Astrocyte of the cerebellum (primary cell): ENCODE results near the gene AMDHD2.

Experiments
- DNase-seq: peaks from one replicate; pipeline ENCODE4 v3.0.0-alpha.2; 2011; ENCODE audit warnings: low read depth
- H3K4me3 ChIP-seq: 2 replicates; pipeline ENCODE4 v1.5.1; 2011; ENCODE audit warnings: mild to moderate bottlenecking, low read depth, low read length, moderate library complexity
- CTCF ChIP-seq: IDR thresholded peaks from 2 replicates; pipeline ENCODE4 v1.5.1; 2012; ENCODE audit warnings: low read length, low read depth, moderate library complexity, mild to moderate bottlenecking; ENCODE audit errors: missing control alignments
- in situ Hi-C: cut with HindIII; loops from 2 replicates; pipeline ENCODE4 v1.10.0; 2017; ENCODE audit warnings: low sequenced_read_pairs

The AMDHD2 gene

DNA sequence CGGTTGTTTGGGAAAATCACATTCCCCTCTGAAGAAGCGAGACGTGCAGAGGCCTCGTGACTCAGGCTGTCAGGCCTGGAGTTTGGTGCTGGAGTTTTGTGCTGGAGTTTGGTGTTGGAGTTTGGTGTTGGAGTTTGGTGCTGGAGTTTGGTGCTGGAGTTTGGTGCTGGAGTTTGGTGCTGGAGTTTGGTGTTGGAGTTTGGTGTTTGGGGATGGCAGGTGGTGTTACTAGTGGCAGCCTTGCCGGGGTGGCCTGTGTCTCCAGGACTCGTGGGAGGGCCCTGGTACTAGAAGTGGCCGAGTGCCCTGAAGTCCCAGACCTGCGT lies 32.7 kb upstream of the AMDHD2 start:
- no peak overlapping the region for H3K4me3 ChIP-seq
- no peak for TF ChIP-seq CTCF
- in situ Hi-C loops = no loop called here
- DNase-seq = no peak

GRCh38 chr16:2487903-2488531 lies 32.2 kb upstream of the AMDHD2 start:
- in situ Hi-C loops = no loop called here
- DNase-seq = no peak
- no peak for TF ChIP-seq CTCF
- no peak overlapping the region for H3K4me3 ChIP-seq

- H3K4me3 ChIP-seq = no peak overlapping the region
- no peak for TF ChIP-seq CTCF
- in situ Hi-C loops = no loop called here
- no peak for DNase-seq
These were observed 30.6 kb upstream of the AMDHD2 start for GRCh38 chr16:2489581-2489980.

GRCh38 chr16:2490190-2491105 lies 29.7 kb upstream of the AMDHD2 start:
- no peak for DNase-seq
- H3K4me3 ChIP-seq = no peak overlapping the region
- in situ Hi-C loops = no loop called here
- TF ChIP-seq CTCF = no peak

DNA sequence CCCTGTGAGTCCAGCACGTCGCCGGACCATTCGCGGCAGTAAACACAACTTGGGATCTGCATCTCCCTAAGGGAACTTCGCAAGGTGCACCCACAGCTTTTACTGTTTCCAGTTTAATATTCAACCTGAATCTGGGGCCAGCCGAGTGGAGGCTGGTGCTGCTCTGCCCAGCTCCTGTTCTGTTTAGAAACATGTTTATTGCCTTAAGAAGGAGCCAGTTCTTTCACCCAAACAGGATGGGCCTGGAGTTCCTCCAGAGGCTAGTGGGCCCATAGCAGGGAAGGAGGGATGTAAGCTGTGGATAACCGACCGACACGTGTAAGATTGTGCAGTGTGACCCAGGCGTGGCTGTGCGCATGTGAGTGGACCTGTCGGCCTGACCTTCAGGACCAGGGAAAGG lies 27.9 kb upstream of the AMDHD2 start:
- in situ Hi-C loops = no loop called here
- no peak for TF ChIP-seq CTCF
- DNase-seq = no peak

DNA sequence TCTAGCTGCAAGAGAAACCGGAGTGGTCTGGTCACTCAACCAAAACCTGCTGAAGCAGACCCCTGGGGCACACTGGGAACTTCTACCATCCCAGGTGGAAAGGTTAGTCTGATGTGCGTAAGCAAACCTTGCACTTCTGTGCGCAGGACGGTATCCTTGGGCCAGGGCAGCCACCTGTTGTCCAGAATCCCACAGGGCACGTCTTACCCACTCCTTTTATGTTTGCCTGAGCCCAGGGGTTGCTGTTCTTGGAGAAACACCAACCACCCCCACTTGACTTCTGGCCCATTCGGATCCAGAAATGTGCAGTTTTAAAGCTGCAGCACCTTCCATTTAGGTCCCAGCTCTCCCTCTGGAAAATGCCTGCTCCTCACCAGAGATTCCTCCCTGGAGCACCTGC lies 26.6 kb upstream of the AMDHD2 start:
- no peak for DNase-seq
- TF ChIP-seq CTCF = no peak
- H3K4me3 ChIP-seq = no peak overlapping the region
- in situ Hi-C loops = no loop called here

More for the DNA sequence above, 27.9 kb upstream of the AMDHD2 start:
- no peak overlapping the region for H3K4me3 ChIP-seq
